SK-N-SH (cell line): ENCODE measurements around the gene MN1.

Source experiments
- CTCF ChIP-seq: fragments of 200-600 bp; sonication (generic); IDR thresholded peaks from 2 replicates; pipeline ENCODE4 v1.6.1; 2017; ENCODE audit warnings: antibody characterized with exemption, mild to moderate bottlenecking, moderate library complexity
- EP300 ChIP-seq, 2 experiments: IDR thresholded peaks; 2 replicates each; pipeline versions ENCODE4 v1.4.0 to v1.6.1; 2012; ENCODE audit warnings: borderline replicate concordance in 1 of 2, low read depth in 1 of 2, low read length in 1 of 2
- GATA2 ChIP-seq: sonication (generic); formaldehyde crosslinking; IDR thresholded peaks from 2 replicates; pipeline ENCODE4 v1.5.0; 2020; ENCODE audit warnings: mild to moderate bottlenecking, missing genetic modification reagents
- MAX ChIP-seq: IDR thresholded peaks from 2 replicates; pipeline ENCODE4 v1.4.0; 2012; ENCODE audit warnings: low read depth
- MEF2A ChIP-seq: IDR thresholded peaks from 2 replicates; pipeline ENCODE4 v1.4.0; 2012; ENCODE audit warnings: low read depth, borderline replicate concordance
- PBX3 ChIP-seq: IDR thresholded peaks from 2 replicates; pipeline ENCODE4; 2012
- POLR2AphosphoS5 ChIP-seq: IDR thresholded peaks from 2 replicates; pipeline ENCODE4 v1.6.1; 2012; ENCODE audit warnings: low read depth, low read length
- RAD21 ChIP-seq: IDR thresholded peaks from 2 replicates; pipeline ENCODE4 v1.6.1; 2012; ENCODE audit warnings: mild to moderate bottlenecking, low read length
- REST ChIP-seq: IDR thresholded peaks from 2 replicates; pipeline ENCODE4 v1.6.1; 2012; ENCODE audit warnings: mild to moderate bottlenecking, low read depth, low read length, moderate library complexity
- TAF1 ChIP-seq: IDR thresholded peaks from 2 replicates; pipeline ENCODE4 v1.6.1; 2012; ENCODE audit warnings: low read depth, mild to moderate bottlenecking, low read length, moderate library complexity, borderline replicate concordance
- USF2 ChIP-seq: fragments of 150-350 bp; IDR thresholded peaks from 2 replicates; pipeline ENCODE4 v1.6.1; 2017; ENCODE audit warnings: antibody characterized with exemption, low read length, low read depth, borderline replicate concordance
- YY1 ChIP-seq: IDR thresholded peaks from 2 replicates; pipeline ENCODE4 v1.4.0; 2012; ENCODE audit warnings: low read depth, mild to moderate bottlenecking

GRCh38 chr22:27766679-27767078 is 34.9 kb downstream of the MN1 start:
- TF ChIP-seq RAD21 = no peak
- TF ChIP-seq CTCF = no peak
- no peak for TF ChIP-seq GATA2
- no peak for TF ChIP-seq REST
- no peak for TF ChIP-seq PBX3
- TF ChIP-seq YY1 = no peak
- TF ChIP-seq POLR2AphosphoS5 = no peak
- TF ChIP-seq MAX = no peak
- TF ChIP-seq USF2 = no peak
- no peak for TF ChIP-seq TAF1
- TF ChIP-seq EP300 (IDR thresholded peaks at IDR 0.05; ENCODE audit: borderline replicate concordance in 1 of 2, low read depth in 1 of 2, low read length in 1 of 2) = no peak
- TF ChIP-seq MEF2A = no peak
